Measurements from ENCODE around the gene EIPR1. TPM values are rescaled to one million over a fixed set of nuclear protein-coding genes. Genes with fewer than 3 reads are reported as not detected.

EIPR1 gene
- total RNA-seq, 4 donors from 2014 or later = 26.1 to 51.6 (median 40.0) TPM

DNA sequence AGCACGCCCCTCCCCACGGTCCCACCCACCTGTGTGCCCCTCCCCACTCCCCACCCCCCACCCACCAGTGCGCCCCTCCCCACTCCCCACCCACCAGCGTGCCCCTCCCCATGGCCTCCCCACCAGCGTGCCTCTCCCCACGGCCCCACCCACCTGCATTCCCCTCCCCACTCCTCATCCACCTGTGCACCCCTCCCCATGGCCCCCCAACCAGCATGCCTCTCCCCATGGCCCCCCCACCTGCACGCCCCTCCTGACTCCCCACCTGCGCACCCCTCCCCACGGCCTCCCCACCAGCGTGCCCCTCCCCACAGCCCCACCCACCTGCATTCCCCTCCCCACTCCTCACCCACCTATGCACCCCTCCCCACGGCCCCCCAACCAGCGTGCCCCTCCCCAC is 190.2 kb downstream of the EIPR1 start:
- H3K27me3 ChIP-seq = no peaks in the 10 kb centered on the region
- WGBS, 2 donors = 90% methylated on average over 3 of the region's 12 CpGs; no CpG with 5 or more reads in 1 of the 2 donors
- no peaks in the 10 kb centered on the region for H3K4me1 ChIP-seq
- intact Hi-C loops (cut with DNase I) = loop anchor here (10.0 kb wide), 1 partner anchor 277 kb away; no protein-coding TSS in a partner anchor
- DNase-seq = no peak
- H3K27ac ChIP-seq = no peak overlapping the region
- no peaks in the 10 kb centered on the region for H3K9me3 ChIP-seq
- no peak for TF ChIP-seq POLR2A (IDR thresholded peaks at IDR 0.05)
- TF ChIP-seq, protein P1, sequence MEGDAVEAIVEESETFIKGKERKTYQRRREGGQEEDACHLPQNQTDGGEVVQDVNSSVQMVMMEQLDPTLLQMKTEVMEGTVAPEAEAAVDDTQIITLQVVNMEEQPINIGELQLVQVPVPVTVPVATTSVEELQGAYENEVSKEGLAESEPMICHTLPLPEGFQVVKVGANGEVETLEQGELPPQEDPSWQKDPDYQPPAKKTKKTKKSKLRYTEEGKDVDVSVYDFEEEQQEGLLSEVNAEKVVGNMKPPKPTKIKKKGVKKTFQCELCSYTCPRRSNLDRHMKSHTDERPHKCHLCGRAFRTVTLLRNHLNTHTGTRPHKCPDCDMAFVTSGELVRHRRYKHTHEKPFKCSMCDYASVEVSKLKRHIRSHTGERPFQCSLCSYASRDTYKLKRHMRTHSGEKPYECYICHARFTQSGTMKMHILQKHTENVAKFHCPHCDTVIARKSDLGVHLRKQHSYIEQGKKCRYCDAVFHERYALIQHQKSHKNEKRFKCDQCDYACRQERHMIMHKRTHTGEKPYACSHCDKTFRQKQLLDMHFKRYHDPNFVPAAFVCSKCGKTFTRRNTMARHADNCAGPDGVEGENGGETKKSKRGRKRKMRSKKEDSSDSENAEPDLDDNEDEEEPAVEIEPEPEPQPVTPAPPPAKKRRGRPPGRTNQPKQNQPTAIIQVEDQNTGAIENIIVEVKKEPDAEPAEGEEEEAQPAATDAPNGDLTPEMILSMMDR (IDR thresholded peaks at IDR 0.05) = no peak
- H3K36me3 ChIP-seq = peaks cover 0 to 3% of the 10 kb centered on the region in 2 donors
- no peak overlapping the region for H3K4me3 ChIP-seq (replicated peaks in 1 of 3)

DNA sequence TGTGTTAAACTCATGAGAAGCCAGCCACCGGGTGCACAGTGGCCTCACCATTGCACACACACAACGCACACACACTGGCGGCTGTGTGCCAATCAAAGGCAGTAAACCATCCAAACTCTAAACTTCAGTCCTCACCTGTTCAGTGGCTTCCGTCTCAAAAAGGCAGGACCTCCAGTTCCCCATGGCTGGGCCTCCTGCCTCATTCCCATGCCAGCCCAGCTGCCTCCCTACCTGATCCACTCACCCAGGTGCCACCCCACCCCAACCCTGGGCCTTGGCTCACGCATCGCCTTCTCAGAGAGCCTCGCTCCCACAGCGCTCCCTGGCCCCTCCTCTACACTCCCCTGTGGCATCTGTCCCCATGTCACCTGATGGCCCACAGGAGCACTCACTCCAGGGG is 190.9 kb downstream of the EIPR1 start:
- intact Hi-C loops (cut with DNase I) = loop anchor here (10.0 kb wide), 1 partner anchor 278 kb away; no protein-coding TSS in a partner anchor

DNA sequence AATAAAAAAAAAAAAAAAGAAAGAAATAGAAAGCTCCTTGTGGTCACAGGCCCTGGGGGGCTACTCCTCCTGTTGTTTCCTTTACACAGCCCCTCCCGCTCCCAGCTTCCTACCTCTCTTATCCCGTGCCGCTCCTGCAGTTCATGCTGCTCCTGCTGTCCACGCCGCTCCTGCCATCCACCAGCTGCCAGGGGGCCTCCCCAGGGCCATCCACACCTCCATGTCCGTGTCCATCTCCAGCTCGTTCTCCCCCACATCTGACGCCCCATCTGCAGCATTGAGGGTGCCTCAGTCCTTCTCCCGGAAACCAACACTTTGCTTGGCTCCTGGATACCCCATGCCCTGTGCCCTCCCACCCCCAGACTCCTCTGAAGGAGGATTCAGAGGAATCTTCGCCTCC is 191.7 kb downstream of the EIPR1 start:
- no peaks in the 10 kb centered on the region for H3K4me1 ChIP-seq
- intact Hi-C loops (cut with DNase I) = loop anchor here (10.0 kb wide), 1 partner anchor 279 kb away; no protein-coding TSS in a partner anchor
- 96 to 97% methylated on average over 10 of the region's 10 CpGs for WGBS, 2 donors
- no peaks in the 10 kb centered on the region for H3K27me3 ChIP-seq
- no peak overlapping the region for H3K27ac ChIP-seq
- TF ChIP-seq, protein P1 (IDR thresholded peaks at IDR 0.05) = no peak
- no peak for TF ChIP-seq POLR2A (IDR thresholded peaks at IDR 0.05)
- peaks cover 0 to 3% of the 10 kb centered on the region in 2 donors for H3K36me3 ChIP-seq
- no peak overlapping the region for H3K4me3 ChIP-seq (replicated peaks in 1 of 3)
- no peak for DNase-seq
- no peaks in the 10 kb centered on the region for H3K9me3 ChIP-seq

More for the DNA sequence above, 190.9 kb downstream of the EIPR1 start:
- H3K27ac ChIP-seq = no peak overlapping the region
- H3K4me1 ChIP-seq = no peaks in the 10 kb centered on the region
- H3K27me3 ChIP-seq = no peaks in the 10 kb centered on the region
- no peak for TF ChIP-seq POLR2A (IDR thresholded peaks at IDR 0.05)
- TF ChIP-seq, protein P1 (IDR thresholded peaks at IDR 0.05) = no peak
- H3K4me3 ChIP-seq (replicated peaks in 1 of 3) = no peak overlapping the region
- no peaks in the 10 kb centered on the region for H3K9me3 ChIP-seq
- peaks cover 0 to 3% of the 10 kb centered on the region in 2 donors for H3K36me3 ChIP-seq
- DNase-seq = no peak
- 96 to 97% methylated on average over 8 of the region's 8 CpGs for WGBS, 2 donors

DNA sequence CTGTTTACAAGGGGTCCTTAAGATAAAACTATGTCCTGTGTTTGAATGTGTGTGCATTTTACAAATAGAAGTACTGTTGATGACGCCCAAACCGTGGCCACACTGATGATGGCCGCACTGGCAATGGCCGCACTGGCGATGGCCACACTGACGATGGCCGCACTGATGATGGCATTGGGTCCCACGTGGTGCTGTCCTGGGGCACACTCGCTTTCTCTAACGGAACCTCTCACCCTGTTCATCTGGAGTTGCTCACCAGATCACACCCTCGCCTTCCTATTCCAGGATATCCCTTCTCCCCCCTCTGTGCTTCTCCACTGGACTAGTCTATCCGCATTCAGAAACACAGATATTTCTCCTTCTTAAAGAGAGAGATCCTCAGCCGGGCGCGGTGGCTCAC is 192.4 kb downstream of the EIPR1 start:
- Histone ChIP-seq H3K36me3 (peaks cover 0 to 3% of the 10 kb centered on the region in 2 donors), H3K4me1 (no peaks in the 10 kb centered on the region), H3K27me3 (no peaks in the 10 kb centered on the region), H3K27ac (no peak overlapping the region), H3K9me3 (no peaks in the 10 kb centered on the region), H3K4me3 (replicated peaks in 1 of 3) (no peak overlapping the region)
- intact Hi-C loops (cut with DNase I) = loop anchor here (10.0 kb wide), 1 partner anchor 280 kb away; no protein-coding TSS in a partner anchor
- TF ChIP-seq, protein P1 (IDR thresholded peaks at IDR 0.05) = no peak
- TF ChIP-seq POLR2A (IDR thresholded peaks at IDR 0.05) = no peak
- no peak for DNase-seq
- WGBS, 2 donors = 94 to 96% methylated on average over 15 of the region's 15 CpGs

DNA sequence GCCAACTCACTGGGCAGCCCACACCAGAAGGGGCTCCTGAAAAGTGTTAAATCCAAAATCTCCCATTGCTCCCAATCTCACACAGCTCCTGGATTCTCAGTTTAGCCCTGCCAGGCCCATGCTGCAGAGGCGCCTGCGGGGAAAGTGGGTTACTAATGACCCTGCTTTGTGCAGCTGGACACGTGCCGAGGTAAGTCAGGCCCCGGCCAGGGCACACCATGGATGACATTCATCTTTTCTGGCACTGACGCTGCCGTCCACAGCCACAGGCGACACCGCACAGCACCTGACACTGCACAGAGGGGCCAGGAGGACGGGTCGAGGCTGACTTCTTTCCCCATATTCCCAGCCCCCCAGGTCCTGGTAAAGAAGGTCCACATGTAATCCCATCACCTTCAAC is 193.5 kb downstream of the EIPR1 start:
- no peaks in the 10 kb centered on the region for H3K9me3 ChIP-seq
- no peak for DNase-seq
- peaks cover 0 to under 1% of the 10 kb centered on the region in 2 donors for H3K4me1 ChIP-seq
- no peak overlapping the region for H3K4me3 ChIP-seq (replicated peaks in 1 of 3)
- peaks cover 0 to 3% of the 10 kb centered on the region in 2 donors for H3K36me3 ChIP-seq
- TF ChIP-seq, protein P1 (IDR thresholded peaks at IDR 0.05) = no peak
- TF ChIP-seq POLR2A (IDR thresholded peaks at IDR 0.05) = no peak
- 94 to 99% methylated on average over 11 of the region's 11 CpGs for WGBS, 2 donors
- intact Hi-C loops (cut with DNase I) = loop anchor here (10.0 kb wide), 1 partner anchor 281 kb away; no protein-coding TSS in a partner anchor
- H3K27ac ChIP-seq = no peak overlapping the region
- no peaks in the 10 kb centered on the region for H3K27me3 ChIP-seq
